ENCODE results near the gene CASZ1. TPM values are rescaled to one million over a fixed set of nuclear protein-coding genes. Genes with fewer than 3 reads are reported as not detected.
A peak's percentile ranks its signal among the peaks of the same experiment; 100 is the strongest.

Gene CASZ1
- total RNA-seq, 6 donors from 2014 or later = 39.7 to 112 (median 60.8) TPM

- WGBS, 2 donors = 14 to 39% methylated on average over 13 to 25 of the region's 126 CpGs
- Histone ChIP-seq H3K4me3 (peak overlapping the region; percentile 15 to 89 (median 74)), H3K9me3 (no peaks in the 10 kb centered on the region)
Measured at GRCh38 chr1:10694633-10695627, 101.5 kb downstream of the CASZ1 start.

GRCh38 chr1:10694274-10694632, 102.2 kb downstream of the CASZ1 start:
- ATAC-seq (ENCODE audit: low FRiP score in 2 of 2) (peak in 1 of 2 donors; percentile 6), DNase-seq (peak in 1 of 2 donors; percentile 72)
- WGBS, 2 donors = 0 to 2% methylated on average over 35 to 37 of the region's 46 CpGs
- TF ChIP-seq CTCF (IDR thresholded peaks at IDR 0.05) (peak in 1 of 6 experiments; percentile 7), POLR2AphosphoS5 (IDR thresholded peaks at IDR 0.05) (no peak)
- H3K27me3 ChIP-seq = no peaks in the 10 kb centered on the region
- H3K9me3 ChIP-seq = no peaks in the 10 kb centered on the region
- peaks cover 44 to 62% (median 53%) of the 10 kb centered on the region in 4 donors for H3K4me1 ChIP-seq
- H3K27ac ChIP-seq = peak overlapping the region; percentile 88 to 97 (median 92)
- peaks cover 0 to 3% (median 1%) of the 10 kb centered on the region in 4 donors for H3K36me3 ChIP-seq
- peak overlapping the region in 3 of 4 donors; percentile 71 to 89 (median 82) for H3K4me3 ChIP-seq

More at GRCh38 chr1:10694633-10695627, 101.5 kb downstream of the CASZ1 start:
- Histone ChIP-seq H3K4me1 (peaks cover 41 to 59% (median 49%) of the 10 kb centered on the region in 4 donors), H3K36me3 (peaks cover 0 to 3% (median under 1%) of the 10 kb centered on the region in 4 donors), H3K27ac (peak overlapping the region; percentile 86 to 96 (median 92)), H3K27me3 (no peaks in the 10 kb centered on the region)
- DNase-seq (peak; percentile 92 to 97), ATAC-seq (ENCODE audit: low FRiP score in 2 of 2) (peak; percentile 75 to 90)
- no peak for TF ChIP-seq CTCF (IDR thresholded peaks at IDR 0.05)
- TF ChIP-seq POLR2A (IDR thresholded peaks at IDR 0.05) = peak in 2 of 4 donors; percentile 15 to 37
- no peak for TF ChIP-seq EP300 (IDR thresholded peaks at IDR 0.05)
- no peak for TF ChIP-seq POLR2AphosphoS5 (IDR thresholded peaks at IDR 0.05)

DNA sequence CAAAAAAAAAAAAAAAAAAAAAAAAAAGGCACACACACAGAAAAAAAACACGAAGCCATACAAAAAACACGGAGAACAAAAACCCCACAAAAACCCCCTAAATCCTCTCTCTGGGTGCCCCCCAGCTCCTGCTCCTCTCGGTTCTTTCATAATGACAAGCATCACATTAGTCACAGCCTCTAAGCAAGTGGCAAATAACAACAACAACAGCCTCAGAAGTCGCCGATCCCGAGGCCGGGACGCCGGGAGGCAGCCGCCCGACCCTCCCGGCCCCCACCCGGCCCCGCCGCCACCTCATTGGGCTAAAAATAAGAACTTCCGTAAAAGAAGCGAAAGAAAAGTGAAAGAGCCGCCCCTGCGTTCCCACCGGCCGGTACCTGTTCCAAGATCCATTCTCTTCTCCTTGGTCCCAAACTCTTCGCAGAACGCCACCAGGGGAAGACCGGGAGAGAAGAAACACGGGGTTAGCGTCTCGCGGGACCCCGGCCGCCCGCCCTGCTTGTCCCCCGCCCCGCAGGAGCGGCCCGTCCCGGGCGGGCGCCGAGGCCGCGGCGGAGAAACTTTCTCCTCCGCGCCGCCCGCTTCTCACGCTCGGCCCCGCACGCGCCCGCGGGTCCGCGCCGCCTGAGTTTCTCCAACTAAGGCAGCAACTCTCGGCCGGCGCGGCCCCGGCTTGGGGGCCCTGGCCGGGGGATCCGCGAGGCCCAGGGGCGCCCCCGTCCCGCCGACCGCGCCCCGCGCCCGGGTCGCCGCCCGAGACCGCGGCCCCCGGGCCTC, 102.8 kb downstream of the CASZ1 start:
- Histone ChIP-seq H3K36me3 (peaks cover 0 to 3% (median 1%) of the 10 kb centered on the region in 4 donors), H3K9me3 (no peaks in the 10 kb centered on the region), H3K27me3 (no peaks in the 10 kb centered on the region), H3K27ac (peak overlapping the region; percentile 88 to 97 (median 92)), H3K4me1 (peaks cover 49 to 62% (median 54%) of the 10 kb centered on the region in 4 donors), H3K4me3 (peak overlapping the region; percentile 34 to 89 (median 76))
- WGBS, 2 donors = 0% methylated on average over 24 to 56 of the region's 79 CpGs
- TF ChIP-seq POLR2AphosphoS5 (IDR thresholded peaks at IDR 0.05) (no peak), POLR2A (IDR thresholded peaks at IDR 0.05) (peak in 1 of 4 donors; percentile 22), CTCF (IDR thresholded peaks at IDR 0.05) (no peak), EP300 (IDR thresholded peaks at IDR 0.05) (no peak)
- ATAC-seq (ENCODE audit: low FRiP score in 2 of 2) = no peak
- DNase-seq = peak in 1 of 2 donors; percentile 92

DNA sequence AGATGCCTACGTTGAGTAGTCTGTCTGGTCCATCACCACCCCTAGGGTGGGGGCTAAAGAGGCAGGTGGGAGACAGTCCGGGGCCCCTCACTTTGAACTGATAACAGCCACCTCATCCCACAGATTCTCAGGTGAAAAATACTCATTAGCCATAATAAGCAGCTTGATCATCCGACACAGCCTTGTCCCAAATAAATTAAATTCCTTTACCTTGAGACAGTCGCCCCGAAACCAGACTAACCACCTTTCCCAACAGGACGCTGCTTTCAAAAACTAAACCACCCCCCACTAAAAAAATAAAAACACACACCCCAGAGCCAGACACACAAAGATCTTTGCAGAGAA, 103.3 kb downstream of the CASZ1 start:
- Histone ChIP-seq H3K4me3 (peak overlapping the region; percentile 11 to 89 (median 76)), H3K27ac (peak overlapping the region; percentile 88 to 97 (median 92)), H3K4me1 (peaks cover 54 to 64% (median 59%) of the 10 kb centered on the region in 4 donors), H3K27me3 (no peaks in the 10 kb centered on the region), H3K9me3 (no peaks in the 10 kb centered on the region), H3K36me3 (peaks cover 0 to 3% (median 1%) of the 10 kb centered on the region in 4 donors)
- WGBS, 2 donors = 42 to 47% methylated on average over 6 of the region's 6 CpGs
- no peak for DNase-seq
- no peak for ATAC-seq (ENCODE audit: low FRiP score in 2 of 2)
- TF ChIP-seq POLR2A (IDR thresholded peaks at IDR 0.05) (no peak), CTCF (IDR thresholded peaks at IDR 0.05) (no peak), POLR2AphosphoS5 (IDR thresholded peaks at IDR 0.05) (no peak), EP300 (IDR thresholded peaks at IDR 0.05) (no peak)
